Measurements from ENCODE around the gene GPRC5C.
A peak's percentile ranks its signal among the peaks of the same experiment; 100 is the strongest.

The GPRC5C gene

DNA sequence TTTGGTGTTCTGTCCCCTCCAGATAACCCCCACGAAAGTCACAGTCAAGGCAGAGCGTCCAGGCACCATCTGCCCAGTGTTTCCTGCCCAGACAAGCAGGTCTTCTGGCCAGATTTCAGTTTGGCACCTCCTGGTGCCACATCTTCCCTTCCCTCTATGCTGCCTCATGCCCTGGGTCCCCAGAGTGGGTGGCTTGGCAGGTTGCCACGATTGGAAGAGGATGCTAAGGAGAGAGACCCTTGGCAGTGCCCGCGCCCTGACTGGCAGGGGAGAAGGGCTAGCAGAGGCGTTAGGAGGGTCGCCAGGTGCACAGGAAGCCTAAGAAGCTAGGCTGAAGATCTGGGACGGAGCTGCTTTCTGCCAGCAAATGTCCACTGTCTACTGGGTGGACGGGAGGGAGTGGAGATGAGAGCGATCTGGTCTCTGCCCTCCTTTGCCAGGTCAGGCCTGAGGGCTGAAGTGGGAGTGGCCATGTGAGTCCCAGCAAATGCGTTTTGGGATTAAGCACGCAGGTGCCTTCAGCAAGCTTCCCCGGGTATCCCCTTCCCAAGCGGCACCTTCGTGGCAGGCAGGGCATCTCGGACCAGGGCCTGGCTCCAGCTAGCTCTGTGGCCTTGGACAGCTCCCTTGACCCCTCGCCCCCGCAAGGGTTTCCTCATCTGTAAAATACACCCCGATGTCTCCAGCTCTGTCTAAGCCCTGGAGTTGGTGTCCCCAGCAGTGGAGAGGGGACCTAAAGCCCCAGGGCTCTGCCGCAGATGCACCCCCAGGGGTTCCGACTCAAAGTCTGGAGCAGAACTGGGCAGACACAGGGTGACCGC, 21.2 kb downstream of the GPRC5C start:
- DNase-seq (ENCODE audit: low read depth in 1 of 2, low spot score in 1 of 2) = no peak
- no peak overlapping the region for H3K4me3 ChIP-seq (replicated peaks; ENCODE audit: insufficient read depth, low read length)
- no peak for TF ChIP-seq SPI1 (IDR thresholded peaks at IDR 0.05; ENCODE audit: borderline replicate concordance, low read depth)
- TF ChIP-seq, protein P1, sequence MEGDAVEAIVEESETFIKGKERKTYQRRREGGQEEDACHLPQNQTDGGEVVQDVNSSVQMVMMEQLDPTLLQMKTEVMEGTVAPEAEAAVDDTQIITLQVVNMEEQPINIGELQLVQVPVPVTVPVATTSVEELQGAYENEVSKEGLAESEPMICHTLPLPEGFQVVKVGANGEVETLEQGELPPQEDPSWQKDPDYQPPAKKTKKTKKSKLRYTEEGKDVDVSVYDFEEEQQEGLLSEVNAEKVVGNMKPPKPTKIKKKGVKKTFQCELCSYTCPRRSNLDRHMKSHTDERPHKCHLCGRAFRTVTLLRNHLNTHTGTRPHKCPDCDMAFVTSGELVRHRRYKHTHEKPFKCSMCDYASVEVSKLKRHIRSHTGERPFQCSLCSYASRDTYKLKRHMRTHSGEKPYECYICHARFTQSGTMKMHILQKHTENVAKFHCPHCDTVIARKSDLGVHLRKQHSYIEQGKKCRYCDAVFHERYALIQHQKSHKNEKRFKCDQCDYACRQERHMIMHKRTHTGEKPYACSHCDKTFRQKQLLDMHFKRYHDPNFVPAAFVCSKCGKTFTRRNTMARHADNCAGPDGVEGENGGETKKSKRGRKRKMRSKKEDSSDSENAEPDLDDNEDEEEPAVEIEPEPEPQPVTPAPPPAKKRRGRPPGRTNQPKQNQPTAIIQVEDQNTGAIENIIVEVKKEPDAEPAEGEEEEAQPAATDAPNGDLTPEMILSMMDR (IDR thresholded peaks at IDR 0.05; ENCODE audit: insufficient read depth, low read length) = no peak
- no peak for TF ChIP-seq POLR2AphosphoS5 (IDR thresholded peaks at IDR 0.05; ENCODE audit: low read depth)
- TF ChIP-seq, protein P2, sequence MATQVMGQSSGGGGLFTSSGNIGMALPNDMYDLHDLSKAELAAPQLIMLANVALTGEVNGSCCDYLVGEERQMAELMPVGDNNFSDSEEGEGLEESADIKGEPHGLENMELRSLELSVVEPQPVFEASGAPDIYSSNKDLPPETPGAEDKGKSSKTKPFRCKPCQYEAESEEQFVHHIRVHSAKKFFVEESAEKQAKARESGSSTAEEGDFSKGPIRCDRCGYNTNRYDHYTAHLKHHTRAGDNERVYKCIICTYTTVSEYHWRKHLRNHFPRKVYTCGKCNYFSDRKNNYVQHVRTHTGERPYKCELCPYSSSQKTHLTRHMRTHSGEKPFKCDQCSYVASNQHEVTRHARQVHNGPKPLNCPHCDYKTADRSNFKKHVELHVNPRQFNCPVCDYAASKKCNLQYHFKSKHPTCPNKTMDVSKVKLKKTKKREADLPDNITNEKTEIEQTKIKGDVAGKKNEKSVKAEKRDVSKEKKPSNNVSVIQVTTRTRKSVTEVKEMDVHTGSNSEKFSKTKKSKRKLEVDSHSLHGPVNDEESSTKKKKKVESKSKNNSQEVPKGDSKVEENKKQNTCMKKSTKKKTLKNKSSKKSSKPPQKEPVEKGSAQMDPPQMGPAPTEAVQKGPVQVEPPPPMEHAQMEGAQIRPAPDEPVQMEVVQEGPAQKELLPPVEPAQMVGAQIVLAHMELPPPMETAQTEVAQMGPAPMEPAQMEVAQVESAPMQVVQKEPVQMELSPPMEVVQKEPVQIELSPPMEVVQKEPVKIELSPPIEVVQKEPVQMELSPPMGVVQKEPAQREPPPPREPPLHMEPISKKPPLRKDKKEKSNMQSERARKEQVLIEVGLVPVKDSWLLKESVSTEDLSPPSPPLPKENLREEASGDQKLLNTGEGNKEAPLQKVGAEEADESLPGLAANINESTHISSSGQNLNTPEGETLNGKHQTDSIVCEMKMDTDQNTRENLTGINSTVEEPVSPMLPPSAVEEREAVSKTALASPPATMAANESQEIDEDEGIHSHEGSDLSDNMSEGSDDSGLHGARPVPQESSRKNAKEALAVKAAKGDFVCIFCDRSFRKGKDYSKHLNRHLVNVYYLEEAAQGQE (IDR thresholded peaks at IDR 0.05; ENCODE audit: insufficient replicate concordance, low read depth) = no peak
- no peak for TF ChIP-seq GABPA (IDR thresholded peaks at IDR 0.05; ENCODE audit: low read depth)
- H3K27me3 ChIP-seq (ENCODE audit: insufficient read depth, poor library complexity, severe bottlenecking) = no peaks in the 10 kb centered on the region
- no peak overlapping the region for H3K27ac ChIP-seq (replicated peaks)

DNA sequence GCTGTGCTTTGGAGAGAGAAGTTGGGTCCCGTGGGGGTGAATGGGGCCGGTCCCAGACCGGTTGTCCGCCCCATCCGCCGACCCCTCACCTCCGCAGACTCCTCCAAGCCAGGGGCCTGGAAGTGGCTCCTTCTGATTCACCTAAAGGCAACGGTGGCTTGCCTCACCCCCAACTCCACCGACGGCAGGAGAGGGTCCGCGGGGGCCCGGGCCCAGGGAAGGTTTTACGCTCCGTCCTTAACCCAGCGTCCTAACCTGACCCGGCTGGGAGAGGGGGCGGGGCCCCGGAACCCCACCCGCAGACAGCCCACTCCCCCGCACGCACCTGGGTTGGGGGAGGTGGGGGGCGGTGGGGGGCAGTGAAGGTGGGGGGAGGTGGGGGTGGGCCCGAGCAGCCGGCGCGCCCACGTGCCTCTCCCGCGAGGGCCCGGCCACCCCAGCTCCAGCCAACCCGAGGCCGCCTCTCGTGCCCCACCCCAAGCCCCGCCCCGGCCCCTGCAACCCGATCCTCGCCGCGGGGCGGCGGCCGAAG, 21.8 kb downstream of the GPRC5C start:
- peak in 1 of 2 experiments; percentile 77 for DNase-seq (ENCODE audit: low read depth in 1 of 2, low spot score in 1 of 2)
- no peaks in the 10 kb centered on the region for H3K27me3 ChIP-seq (ENCODE audit: insufficient read depth, poor library complexity, severe bottlenecking)
- H3K4me3 ChIP-seq (replicated peaks; ENCODE audit: insufficient read depth, low read length) = no peak overlapping the region; the same call in 1 of the 2 replicates
- H3K27ac ChIP-seq (replicated peaks) = no peak overlapping the region
- no peak for TF ChIP-seq SPI1 (IDR thresholded peaks at IDR 0.05; ENCODE audit: borderline replicate concordance, low read depth)
- TF ChIP-seq GABPA (IDR thresholded peaks at IDR 0.05; ENCODE audit: low read depth) = no peak
- TF ChIP-seq, protein P1 (IDR thresholded peaks at IDR 0.05; ENCODE audit: insufficient read depth, low read length) = no peak
- TF ChIP-seq, protein P2 (IDR thresholded peaks at IDR 0.05; ENCODE audit: insufficient replicate concordance, low read depth) = no peak
- TF ChIP-seq POLR2AphosphoS5 (IDR thresholded peaks at IDR 0.05; ENCODE audit: low read depth) = no peak

DNA sequence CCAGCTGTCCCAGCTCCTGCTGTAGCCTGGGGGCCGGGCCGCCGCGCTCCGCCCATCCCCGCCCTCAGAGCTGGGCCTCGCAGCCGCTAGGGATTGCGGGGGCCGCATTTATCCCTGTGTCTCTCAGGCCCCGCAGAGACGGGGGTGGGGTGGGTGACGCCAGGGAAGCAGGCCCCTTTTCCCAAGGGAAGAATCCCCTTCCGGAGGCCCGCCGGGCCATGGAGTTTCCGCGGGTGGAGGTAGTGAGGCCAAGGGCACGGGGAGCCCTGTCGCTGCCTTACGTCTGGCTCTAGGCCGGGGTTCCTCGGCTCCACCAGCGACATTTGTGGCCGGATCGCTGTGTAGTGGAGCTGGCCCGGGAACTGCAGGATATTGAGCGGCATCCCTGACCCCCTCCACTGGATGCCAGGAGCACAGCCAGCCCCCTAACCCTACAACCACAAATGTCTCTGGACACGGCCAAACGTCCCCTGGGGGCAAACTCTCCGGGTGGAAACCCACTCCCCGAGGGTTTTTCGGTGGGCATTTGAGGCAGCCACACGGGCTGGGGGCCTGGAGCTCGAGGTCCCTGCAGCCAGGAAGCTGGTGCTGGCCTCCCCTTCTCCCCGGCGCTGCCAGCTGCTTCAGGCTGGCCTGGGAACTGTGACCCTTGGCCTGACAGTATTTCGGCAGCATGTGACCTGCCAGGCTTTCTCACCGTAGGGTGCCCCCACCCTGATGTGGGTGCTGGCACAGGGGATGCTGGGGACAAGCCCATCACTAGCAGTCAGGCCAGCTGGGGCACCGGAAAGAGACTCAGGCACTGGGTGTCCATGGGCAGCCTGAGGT, 22.5 kb downstream of the GPRC5C start:
- no peaks in the 10 kb centered on the region for H3K27me3 ChIP-seq (ENCODE audit: insufficient read depth, poor library complexity, severe bottlenecking)
- H3K4me3 ChIP-seq (replicated peaks; ENCODE audit: insufficient read depth, low read length) = peak overlapping the region; percentile 32
- no peak overlapping the region for H3K27ac ChIP-seq (replicated peaks)
- TF ChIP-seq GABPA (IDR thresholded peaks at IDR 0.05; ENCODE audit: low read depth) = no peak
- TF ChIP-seq POLR2AphosphoS5 (IDR thresholded peaks at IDR 0.05; ENCODE audit: low read depth) = no peak
- TF ChIP-seq, protein P2 (IDR thresholded peaks at IDR 0.05; ENCODE audit: insufficient replicate concordance, low read depth) = no peak
- TF ChIP-seq SPI1 (IDR thresholded peaks at IDR 0.05; ENCODE audit: borderline replicate concordance, low read depth) = no peak
- TF ChIP-seq, protein P1 (IDR thresholded peaks at IDR 0.05; ENCODE audit: insufficient read depth, low read length) = no peak
- DNase-seq (ENCODE audit: low read depth in 1 of 2, low spot score in 1 of 2) = no peak
